Measurements from ENCODE around the gene KLF3.

DNA sequence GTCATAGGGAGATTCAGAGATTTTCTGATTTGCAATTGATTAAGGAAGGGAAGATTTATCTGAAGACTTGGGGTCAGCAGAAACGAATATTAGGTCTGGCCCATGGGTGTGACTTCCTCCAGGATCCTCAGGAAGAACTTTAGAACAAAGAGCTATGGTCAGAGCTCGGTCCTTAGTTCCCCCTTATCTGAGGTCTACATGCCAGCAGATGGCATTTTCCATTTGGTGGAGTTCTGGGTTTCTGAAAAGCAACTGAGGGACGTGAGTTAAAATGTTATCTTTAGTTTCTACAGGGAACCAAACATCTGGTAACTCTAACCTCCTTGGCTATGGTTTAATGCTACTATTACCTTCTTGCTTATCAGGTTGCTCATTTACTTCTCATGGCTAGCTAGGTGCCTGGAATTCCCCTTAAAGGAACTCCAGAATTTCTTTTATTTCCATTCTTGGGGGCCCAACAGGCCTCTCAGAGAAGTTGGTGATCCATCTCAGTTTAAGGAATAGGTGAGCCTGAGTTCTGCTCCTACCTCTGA is 40.7 kb downstream of the KLF3 start:
- TF ChIP-seq, protein P1, sequence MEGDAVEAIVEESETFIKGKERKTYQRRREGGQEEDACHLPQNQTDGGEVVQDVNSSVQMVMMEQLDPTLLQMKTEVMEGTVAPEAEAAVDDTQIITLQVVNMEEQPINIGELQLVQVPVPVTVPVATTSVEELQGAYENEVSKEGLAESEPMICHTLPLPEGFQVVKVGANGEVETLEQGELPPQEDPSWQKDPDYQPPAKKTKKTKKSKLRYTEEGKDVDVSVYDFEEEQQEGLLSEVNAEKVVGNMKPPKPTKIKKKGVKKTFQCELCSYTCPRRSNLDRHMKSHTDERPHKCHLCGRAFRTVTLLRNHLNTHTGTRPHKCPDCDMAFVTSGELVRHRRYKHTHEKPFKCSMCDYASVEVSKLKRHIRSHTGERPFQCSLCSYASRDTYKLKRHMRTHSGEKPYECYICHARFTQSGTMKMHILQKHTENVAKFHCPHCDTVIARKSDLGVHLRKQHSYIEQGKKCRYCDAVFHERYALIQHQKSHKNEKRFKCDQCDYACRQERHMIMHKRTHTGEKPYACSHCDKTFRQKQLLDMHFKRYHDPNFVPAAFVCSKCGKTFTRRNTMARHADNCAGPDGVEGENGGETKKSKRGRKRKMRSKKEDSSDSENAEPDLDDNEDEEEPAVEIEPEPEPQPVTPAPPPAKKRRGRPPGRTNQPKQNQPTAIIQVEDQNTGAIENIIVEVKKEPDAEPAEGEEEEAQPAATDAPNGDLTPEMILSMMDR (IDR thresholded peaks at IDR 0.05; ENCODE audit: insufficient read depth, low read depth, low read length): no peak
- no peak for TF ChIP-seq EZH2 (IDR thresholded peaks at IDR 0.05; ENCODE audit: insufficient read depth, low read length)

Measured in astrocyte (in vitro differentiated cells and primary cell).